GM12892 (cell line): Measurements from ENCODE around the gene PCSK6.

Experiments used
- DNase-seq: peaks from one replicate; pipeline ENCODE4 v3.0.0; 2011; ENCODE audit not compliant: insufficient read length
- FAIRE-seq: peaks from 2 replicates; lab custom pipeline; 2011; peaks lifted over from hg19 to GRCh38; lab: Jason Lieb, UNC
- POLR2A ChIP-seq: IDR thresholded peaks from 2 replicates; pipeline ENCODE4 v1.6.1; 2011; ENCODE audit warnings: low read depth, low read length, control low read depth
- POLR2AphosphoS5 ChIP-seq: IDR thresholded peaks from 2 replicates; pipeline ENCODE4 v1.6.1; 2011; ENCODE audit warnings: low read depth, low read length, control low read depth
- TAF1 ChIP-seq: IDR thresholded peaks from 2 replicates; pipeline ENCODE4 v1.6.1; 2011; ENCODE audit warnings: low read depth, mild to moderate bottlenecking, control low read depth, low read length, borderline replicate concordance

Gene PCSK6

DNA sequence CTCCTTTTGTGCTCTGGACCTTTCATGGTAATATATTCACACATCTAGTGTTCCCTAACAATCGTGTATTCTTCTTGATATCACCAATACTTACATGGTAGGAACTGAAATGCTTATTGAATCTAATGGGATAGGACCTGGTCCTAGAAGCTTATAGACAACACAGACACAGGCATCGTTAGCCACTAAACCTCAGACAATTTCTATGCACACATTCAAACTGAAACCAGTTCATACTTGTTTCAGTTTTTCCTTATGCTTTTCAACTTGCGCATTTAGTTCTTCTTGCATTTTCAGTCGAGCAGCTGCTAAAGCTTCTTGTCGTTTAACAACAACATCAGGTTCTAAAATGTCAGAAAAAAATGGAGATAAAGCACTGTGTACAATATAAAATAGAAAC is 214.5 kb downstream of the PCSK6 start:
- TF ChIP-seq POLR2AphosphoS5, result no peak
- TF ChIP-seq TAF1, result no peak
- TF ChIP-seq POLR2A, result no peak
- DNase-seq (no peak), FAIRE-seq (peak; percentile 5)

DNA sequence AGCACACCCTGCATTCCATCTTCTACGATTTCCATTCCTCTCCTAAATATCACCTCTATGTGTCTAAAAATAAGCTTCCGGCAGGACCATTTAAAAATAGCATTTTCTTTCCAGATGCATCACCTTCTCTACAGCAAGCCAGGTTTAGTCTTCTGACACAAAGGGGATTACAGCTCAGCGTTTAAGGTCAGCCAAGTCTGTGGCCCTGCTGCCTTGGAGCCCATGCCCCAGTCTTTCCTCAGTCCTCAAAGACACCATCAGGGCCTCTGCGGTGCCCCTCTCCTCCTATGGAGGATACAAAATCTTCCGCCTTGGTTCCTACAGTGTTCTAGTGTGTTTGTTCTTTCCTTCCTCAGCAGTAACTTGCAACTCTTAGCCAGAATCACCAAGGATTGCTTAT is 216.0 kb downstream of the PCSK6 start:
- TF ChIP-seq POLR2AphosphoS5 (no peak), TAF1 (no peak), POLR2A (no peak)
- FAIRE-seq (no peak), DNase-seq (no peak)

DNA sequence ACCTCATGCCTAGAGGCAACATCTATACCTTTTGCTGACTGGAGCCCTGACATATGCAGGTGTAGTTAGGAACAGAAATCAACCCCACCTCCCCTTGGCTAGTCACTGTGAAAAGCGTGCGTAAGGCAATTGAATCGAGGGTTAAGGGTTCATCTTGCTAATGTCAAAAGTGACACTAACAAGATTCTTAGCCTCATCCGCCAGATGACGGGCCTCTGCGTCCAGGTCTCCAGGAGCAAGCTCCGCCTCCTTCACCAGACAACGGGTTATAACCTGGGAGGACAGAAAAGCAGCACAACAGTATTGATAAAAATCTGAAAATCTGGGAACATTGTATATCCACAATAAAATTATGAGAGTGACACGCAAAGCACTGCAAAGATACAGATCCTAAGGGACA is 216.9 kb downstream of the PCSK6 start:
- DNase-seq (no peak), FAIRE-seq (no peak)
- TF ChIP-seq POLR2A, result no peak
- TF ChIP-seq TAF1, result no peak
- no peak for TF ChIP-seq POLR2AphosphoS5

DNA sequence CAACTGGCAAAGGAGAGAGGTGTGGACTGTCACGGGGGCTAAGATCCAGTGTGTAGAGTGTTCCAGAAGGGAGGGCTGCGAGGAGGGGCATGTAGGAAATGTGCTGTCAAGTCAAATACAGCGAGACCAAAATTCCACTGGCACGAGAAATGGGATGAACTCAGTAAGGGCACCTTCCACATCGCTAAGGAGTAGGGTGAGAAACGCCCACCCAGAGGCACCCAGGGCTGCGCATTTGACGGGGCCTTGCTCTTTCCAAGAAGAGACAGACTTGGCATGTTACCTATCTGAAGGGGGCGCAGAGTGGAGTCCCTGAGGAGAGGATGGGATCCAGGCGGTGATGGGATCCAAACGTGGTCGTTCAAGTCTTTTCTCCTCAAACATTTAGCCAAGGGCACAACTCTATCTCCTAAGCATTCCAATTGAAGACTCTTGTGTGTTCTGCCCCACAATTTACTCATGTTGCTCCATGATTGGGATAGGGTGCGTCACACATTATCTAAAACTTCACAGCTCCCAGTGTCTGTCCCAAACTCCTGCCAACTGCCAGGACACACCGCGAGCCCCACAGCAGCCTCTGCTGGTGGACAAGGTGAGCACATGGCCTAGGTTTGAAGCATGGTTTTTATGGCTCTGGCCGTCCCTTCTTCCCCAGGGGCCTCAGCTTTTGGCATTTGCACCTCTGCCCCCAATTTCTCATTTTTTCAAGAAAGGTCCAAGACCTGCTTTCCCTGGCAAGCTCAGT is 219.9 kb downstream of the PCSK6 start:
- TF ChIP-seq POLR2AphosphoS5 (peak; percentile 27; the same call in 1 of the 2 replicates), TAF1 (no peak)
- DNase-seq (no peak), FAIRE-seq (no peak)

DNA sequence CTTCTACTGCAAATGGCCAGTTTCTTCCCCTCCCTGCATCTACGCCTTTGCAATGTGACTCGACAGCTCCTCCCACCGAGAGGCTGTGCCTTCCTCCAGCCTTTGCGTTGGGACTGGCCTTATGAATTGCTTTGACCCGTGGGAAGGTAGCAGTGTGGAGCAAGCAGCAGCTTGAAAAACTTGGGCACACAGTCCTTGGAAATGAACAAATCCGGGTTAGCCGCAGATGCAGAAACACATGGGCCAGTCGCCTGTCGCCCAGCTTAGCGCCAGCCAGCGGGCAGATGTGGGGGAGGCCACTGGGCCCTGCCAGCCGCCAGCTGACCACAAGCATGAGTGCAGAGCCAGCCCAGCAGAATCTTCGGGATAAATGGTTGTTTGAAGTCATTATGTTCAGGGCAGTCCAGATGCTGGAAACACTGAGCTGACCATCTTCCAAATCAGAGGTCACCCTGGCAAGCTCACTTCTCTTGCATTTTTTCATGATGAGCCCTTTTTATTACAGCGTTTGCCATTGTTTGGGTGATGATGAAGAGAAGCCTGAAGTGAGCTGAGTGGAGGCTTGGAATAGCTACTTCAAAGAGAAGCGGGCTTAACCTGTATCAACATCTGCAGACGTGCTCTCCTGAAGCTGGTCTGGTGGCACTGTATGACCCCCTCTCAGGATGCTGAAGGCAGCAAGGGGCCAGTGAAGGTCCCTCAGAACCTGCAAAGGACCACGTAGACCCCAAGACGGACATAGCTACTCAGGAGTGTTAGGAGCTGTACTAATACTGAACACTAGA is 222.0 kb downstream of the PCSK6 start:
- no peak for DNase-seq
- no peak for TF ChIP-seq POLR2AphosphoS5
- no peak for FAIRE-seq

DNA sequence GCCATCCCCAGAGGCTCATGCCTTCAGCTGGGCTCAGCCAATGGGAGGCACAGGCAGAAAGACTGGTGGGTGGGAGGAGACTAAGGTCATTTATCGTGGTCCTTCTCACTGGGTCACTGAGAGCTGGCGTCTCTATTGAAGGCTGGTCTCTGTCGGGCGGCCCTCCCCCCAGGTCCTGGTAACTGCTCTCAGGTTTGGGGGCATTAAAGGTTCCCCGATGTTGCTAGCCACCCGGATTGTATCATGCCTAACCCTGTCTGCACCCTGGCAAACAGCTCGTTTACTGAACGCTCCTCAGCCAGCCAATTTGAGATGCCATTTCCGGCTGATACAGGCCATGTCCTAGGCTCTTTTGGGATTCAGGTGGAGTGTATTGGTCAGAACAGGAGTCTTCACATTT is 222.7 kb downstream of the PCSK6 start:
- FAIRE-seq, result no peak
- TF ChIP-seq POLR2AphosphoS5 (no peak), TAF1 (no peak), POLR2A (no peak)
- no peak for DNase-seq

DNA sequence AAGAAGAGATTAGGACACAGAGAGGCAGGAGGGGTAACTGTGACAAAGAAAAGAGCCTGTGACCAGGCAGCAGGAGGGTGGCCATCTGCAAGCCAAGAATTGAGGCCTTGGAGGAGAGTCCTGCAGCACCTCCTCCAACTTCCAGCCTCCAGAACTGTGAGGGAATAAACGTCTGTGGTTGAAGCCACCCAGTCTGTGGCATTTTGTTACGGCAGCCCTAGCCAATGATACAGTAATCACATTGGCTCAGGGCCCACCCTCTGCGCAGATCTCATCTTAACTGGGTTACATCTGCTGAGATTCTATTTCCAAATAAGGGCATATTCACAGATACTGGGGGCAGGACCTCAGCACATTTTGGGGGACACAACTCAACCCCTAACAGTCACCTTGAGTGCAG is 223.5 kb downstream of the PCSK6 start:
- TF ChIP-seq POLR2A (no peak), POLR2AphosphoS5 (no peak), TAF1 (no peak)
- DNase-seq (no peak), FAIRE-seq (no peak)

DNA sequence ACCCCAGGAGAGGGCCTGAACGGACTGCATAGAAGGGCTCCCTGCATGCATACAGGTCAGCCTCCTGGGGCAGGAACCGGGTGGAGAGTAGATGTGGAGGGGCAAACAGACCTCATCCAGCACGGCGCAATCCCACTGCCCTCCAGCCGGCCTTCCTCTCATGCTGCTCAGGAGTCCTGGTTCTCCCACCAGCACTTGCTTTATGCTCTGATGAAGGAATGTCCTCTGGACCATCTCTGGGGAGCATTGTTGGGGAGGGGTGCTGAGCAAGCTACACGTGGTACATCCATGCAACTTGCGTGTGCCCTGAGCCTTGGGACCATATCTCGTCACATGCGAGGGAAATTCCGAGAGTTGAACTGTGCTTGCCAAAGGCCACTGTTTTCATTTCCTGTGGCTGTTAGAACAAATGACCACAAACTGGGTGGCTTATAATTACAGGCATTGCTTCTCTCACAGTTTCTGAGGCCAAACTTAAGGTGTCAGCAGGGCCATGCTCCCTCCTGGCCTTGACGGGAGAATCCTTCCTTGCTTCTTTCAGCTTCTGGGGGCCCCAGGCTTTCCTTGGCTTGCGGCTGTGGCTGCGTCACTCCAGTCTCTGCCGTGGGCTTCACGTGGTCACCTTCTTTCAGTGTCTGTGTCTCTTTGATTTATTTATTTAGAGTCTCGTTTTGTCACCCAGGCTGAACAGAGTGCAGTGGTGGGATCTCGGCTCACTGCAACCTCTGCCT is 224.4 kb downstream of the PCSK6 start:
- FAIRE-seq (peak; percentile 92), DNase-seq (no peak)
- TF ChIP-seq POLR2A (peak; percentile 53; the same call in 1 of the 2 replicates), TAF1 (no peak), POLR2AphosphoS5 (peak; percentile 63; the same call in 1 of the 2 replicates)

DNA sequence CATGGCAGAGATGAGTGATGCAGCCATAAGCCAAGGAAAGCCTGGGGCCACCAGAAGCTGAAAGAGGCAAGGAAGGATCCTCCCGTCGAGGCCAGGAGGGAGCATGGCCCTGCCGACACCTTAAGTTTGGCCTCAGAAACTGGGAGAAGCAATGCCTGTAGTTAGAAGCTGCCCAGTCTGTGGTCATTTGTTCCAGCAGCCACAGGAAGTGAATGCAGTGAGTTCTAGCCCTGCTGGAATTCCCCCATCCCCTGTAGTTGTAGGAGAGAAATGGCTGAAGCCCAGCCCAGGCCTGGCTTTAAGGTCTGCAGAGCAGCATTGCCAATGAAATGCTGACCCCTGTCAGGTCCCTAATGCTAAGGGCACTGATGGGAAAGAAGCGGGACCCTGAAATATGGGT is 225.5 kb downstream of the PCSK6 start:
- TF ChIP-seq POLR2A (0 out of 2 replicates have a peak, but pooled peaks have one; percentile 29), POLR2AphosphoS5 (no peak; the same call in 1 of the 2 replicates)
- DNase-seq (no peak), FAIRE-seq (peak; percentile 50)

DNA sequence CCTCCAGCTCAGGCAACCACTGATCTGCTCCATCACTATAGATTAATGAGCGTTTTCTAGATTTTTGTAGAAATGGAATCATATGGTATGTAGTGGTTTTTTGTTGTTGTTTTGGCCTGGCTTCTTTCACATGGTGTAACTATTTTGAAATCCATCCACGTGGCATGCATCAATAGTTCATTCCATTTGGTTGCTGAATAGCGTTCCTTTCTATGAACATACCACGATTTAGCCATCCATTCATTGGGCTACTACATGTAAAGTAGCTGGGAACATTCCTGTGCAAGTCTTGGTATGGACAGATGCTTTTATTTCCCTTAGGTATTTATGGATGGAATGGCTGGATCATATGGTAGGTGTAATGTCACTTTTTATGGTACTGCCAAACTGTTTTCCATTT is 227.0 kb downstream of the PCSK6 start:
- FAIRE-seq (no peak), DNase-seq (no peak)
- TF ChIP-seq POLR2AphosphoS5 (no peak), TAF1 (no peak), POLR2A (no peak)

DNA sequence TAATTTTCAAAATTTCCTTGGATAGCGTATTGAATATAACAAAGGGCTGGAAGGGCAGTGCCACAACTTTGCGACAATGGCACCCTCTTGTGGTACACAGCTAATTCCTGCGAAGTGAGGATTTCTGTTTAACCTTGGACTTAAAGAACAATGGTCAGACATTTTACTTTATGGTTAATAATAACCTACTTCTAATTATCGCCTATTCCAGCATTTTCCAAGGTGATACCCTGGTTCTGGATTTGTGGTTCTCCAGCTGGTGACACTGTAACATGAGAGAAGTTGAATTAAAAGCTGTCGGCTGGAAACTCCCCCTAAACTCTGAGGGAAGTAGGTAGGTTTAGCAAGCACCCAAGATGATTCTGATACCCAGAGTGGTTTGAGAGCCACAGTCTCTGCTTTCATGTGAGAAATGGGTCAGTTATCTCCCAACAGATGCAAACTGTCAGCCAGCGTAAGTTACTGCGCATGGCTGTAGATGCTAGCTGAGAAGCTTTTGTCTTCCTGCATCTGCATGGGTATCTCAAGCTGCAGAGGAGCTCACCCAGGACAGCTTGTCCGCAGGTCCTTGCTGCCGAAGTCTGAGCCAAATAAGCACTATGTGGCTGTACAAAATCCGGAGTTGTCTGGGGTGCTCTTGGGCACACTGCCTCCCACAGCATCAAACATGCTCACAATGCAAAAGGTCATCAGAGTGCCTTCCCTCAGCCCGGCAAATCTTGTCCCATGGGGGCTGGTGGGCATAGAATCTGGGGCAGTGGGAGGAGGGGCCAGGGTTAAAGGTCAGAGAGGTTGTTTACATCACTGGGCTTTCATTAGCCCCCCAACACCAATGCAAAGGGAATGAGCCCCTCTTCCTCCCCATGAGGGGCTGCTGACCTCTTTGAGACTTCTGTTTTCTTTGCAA is 231.0 kb downstream of the PCSK6 start:
- TF ChIP-seq POLR2AphosphoS5 (no peak), TAF1 (no peak), POLR2A (no peak)
- DNase-seq (no peak), FAIRE-seq (peak; percentile 83)

DNA sequence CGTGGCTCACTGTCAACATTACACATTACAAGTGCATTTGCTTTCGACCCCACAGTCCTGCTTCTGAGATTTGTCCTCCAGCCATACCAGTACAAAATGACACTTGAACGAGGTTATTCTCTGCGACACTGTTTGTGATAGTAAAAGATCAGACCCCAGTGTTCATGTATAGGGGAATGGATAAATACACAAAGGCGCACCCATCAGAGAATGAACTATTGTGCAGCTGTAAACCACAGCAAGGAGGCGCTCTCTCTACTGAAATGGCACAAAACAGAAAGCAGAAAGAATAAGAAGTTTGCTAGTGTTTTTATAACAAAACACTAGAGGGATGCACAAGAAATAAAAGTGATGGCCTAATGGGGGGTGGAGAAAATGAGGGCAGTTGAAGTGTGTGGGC is 232.8 kb downstream of the PCSK6 start:
- TF ChIP-seq POLR2AphosphoS5 (no peak), POLR2A (no peak), TAF1 (no peak)
- no peak for FAIRE-seq
- DNase-seq, result no peak
